Measurements from ENCODE around the gene FIGN. TPM values are rescaled to one million over a fixed set of nuclear protein-coding genes. Genes with fewer than 3 reads are reported as not detected.

Gene FIGN
- total RNA-seq, 4 donors from 2014 or later, result 12.3 to 17.7 (median 14.2) TPM

GRCh38 chr2:163563336-163563735 is 172.5 kb downstream of the FIGN start:
- Histone ChIP-seq H3K4me1 (no peaks in the 10 kb centered on the region), H3K27ac (no peak overlapping the region), H3K27me3 (no peaks in the 10 kb centered on the region), H3K4me3 (no peak overlapping the region), H3K9me3 (no peaks in the 10 kb centered on the region), H3K36me3 (no peaks in the 10 kb centered on the region)
- DNase-seq (ENCODE audit: low spot score in 2 of 2), result no peak
- TF ChIP-seq CTCF (IDR thresholded peaks at IDR 0.05), result no peak
- TF ChIP-seq POLR2A (IDR thresholded peaks at IDR 0.05), result no peak
- no peak for TF ChIP-seq EP300 (IDR thresholded peaks at IDR 0.05)
- 73 to 77% methylated on average over 3 of the region's 3 CpGs for WGBS, 2 donors

- Histone ChIP-seq H3K27ac (no peak overlapping the region), H3K36me3 (no peaks in the 10 kb centered on the region), H3K27me3 (no peaks in the 10 kb centered on the region), H3K4me3 (no peak overlapping the region), H3K9me3 (no peaks in the 10 kb centered on the region), H3K4me1 (peaks cover 0 to 3% (median 0%) of the 10 kb centered on the region in 4 donors)
- DNase-seq (ENCODE audit: low spot score in 2 of 2), result no peak
- WGBS, 2 donors, result 45 to 66% methylated on average over 8 of the region's 8 CpGs
- TF ChIP-seq CTCF (IDR thresholded peaks at IDR 0.05) (no peak), POLR2A (IDR thresholded peaks at IDR 0.05) (no peak), EP300 (IDR thresholded peaks at IDR 0.05) (no peak)
These were observed 177.4 kb downstream of the FIGN start for GRCh38 chr2:163558251-163559021.

GRCh38 chr2:163556511-163556910 is 179.3 kb downstream of the FIGN start:
- Histone ChIP-seq H3K4me1 (peaks cover 0 to 12% (median 0%) of the 10 kb centered on the region in 4 donors), H3K4me3 (no peak overlapping the region), H3K27me3 (no peaks in the 10 kb centered on the region), H3K27ac (no peak overlapping the region), H3K36me3 (no peaks in the 10 kb centered on the region), H3K9me3 (no peaks in the 10 kb centered on the region)
- 75 to 85% methylated on average over 2 of the region's 2 CpGs for WGBS, 2 donors
- no peak for TF ChIP-seq CTCF (IDR thresholded peaks at IDR 0.05)
- no peak for TF ChIP-seq EP300 (IDR thresholded peaks at IDR 0.05)
- no peak for TF ChIP-seq POLR2A (IDR thresholded peaks at IDR 0.05)
- DNase-seq (ENCODE audit: low spot score in 2 of 2), result no peak

GRCh38 chr2:163554864-163555263 is 180.9 kb downstream of the FIGN start:
- peaks cover 0 to 12% (median 0%) of the 10 kb centered on the region in 4 donors for H3K4me1 ChIP-seq
- H3K36me3 ChIP-seq, result no peaks in the 10 kb centered on the region
- TF ChIP-seq EP300 (IDR thresholded peaks at IDR 0.05), result no peak
- no peak for TF ChIP-seq CTCF (IDR thresholded peaks at IDR 0.05)
- TF ChIP-seq POLR2A (IDR thresholded peaks at IDR 0.05), result no peak
- no peak for DNase-seq (ENCODE audit: low spot score in 2 of 2)
- peak overlapping the region in 1 of 4 donors; percentile 14 for H3K27ac ChIP-seq
- H3K9me3 ChIP-seq, result no peaks in the 10 kb centered on the region
- H3K27me3 ChIP-seq, result no peaks in the 10 kb centered on the region
- 85 to 92% methylated on average over 3 of the region's 3 CpGs for WGBS, 2 donors
- H3K4me3 ChIP-seq, result no peak overlapping the region

GRCh38 chr2:163553601-163554000 is 182.2 kb downstream of the FIGN start:
- peaks cover 0 to 12% (median 0%) of the 10 kb centered on the region in 4 donors for H3K4me1 ChIP-seq
- H3K9me3 ChIP-seq, result no peaks in the 10 kb centered on the region
- DNase-seq (ENCODE audit: low spot score in 2 of 2), result no peak
- H3K36me3 ChIP-seq, result no peaks in the 10 kb centered on the region
- no peak overlapping the region for H3K4me3 ChIP-seq
- H3K27me3 ChIP-seq, result no peaks in the 10 kb centered on the region
- peak overlapping the region in 2 of 4 donors; percentile 14 to 77 for H3K27ac ChIP-seq
- TF ChIP-seq CTCF (IDR thresholded peaks at IDR 0.05) (no peak), POLR2A (IDR thresholded peaks at IDR 0.05) (no peak), EP300 (IDR thresholded peaks at IDR 0.05) (no peak)
